Activated naive CD4-positive, alpha-beta T cell treated with anti-CD3 and anti-CD28 coated beads, Interleukin-2, amount 50 U/mL, for 72 hours (primary cell): Measurements from ENCODE around the gene FAM3A. TPM values are rescaled to one million over a fixed set of nuclear protein-coding genes. Genes with fewer than 3 reads are reported as not detected.
A peak's percentile ranks its signal among the peaks of the same experiment; 100 is the strongest.
"Not testable (repeated sequence)": the region's sequence is repeated elsewhere in the genome, so short reads cannot be mapped to it uniquely, and the experiment has no call there.

Experiments used
- ATAC-seq, 2 donors: fragments of 150-1000 bp; cut with Tn5 transposase; 2 replicates each; pipeline ENCODE4 v1.10.0; 2021; ENCODE audit warnings: mild to moderate bottlenecking in 2 of 2, moderate library complexity in 2 of 2
- DNase-seq, 2 donors: peaks; one replicate each; pipeline ENCODE4 v3.0.0; 2021 to 2022; ENCODE audit warnings: low spot score in 2 of 2
- H3K27ac Mint-ChIP-seq, 2 donors: one replicate each; pipeline ENCODE4 v1.8.0; 2022; ENCODE audit warnings: mild to moderate bottlenecking in 2 of 2, mixed read lengths in 2 of 2
- H3K36me3 Mint-ChIP-seq, 2 donors: one replicate each; pipeline ENCODE4 v1.8.0; 2022; ENCODE audit warnings: mixed read lengths in 2 of 2
- H3K9me3 Mint-ChIP-seq, 2 donors: one replicate each; pipeline ENCODE4 v1.8.0; 2022; ENCODE audit warnings: mixed read lengths in 2 of 2
- total RNA-seq, 2 donors: library from RNA; stranded (reverse); gene quantifications; one replicate each; pipeline ENCODE4 v1.2.3, GENCODE V29; 2022

The FAM3A gene
- total RNA-seq, 2 donors from 2014 or later = 27.7 to 32.7 TPM

DNA sequence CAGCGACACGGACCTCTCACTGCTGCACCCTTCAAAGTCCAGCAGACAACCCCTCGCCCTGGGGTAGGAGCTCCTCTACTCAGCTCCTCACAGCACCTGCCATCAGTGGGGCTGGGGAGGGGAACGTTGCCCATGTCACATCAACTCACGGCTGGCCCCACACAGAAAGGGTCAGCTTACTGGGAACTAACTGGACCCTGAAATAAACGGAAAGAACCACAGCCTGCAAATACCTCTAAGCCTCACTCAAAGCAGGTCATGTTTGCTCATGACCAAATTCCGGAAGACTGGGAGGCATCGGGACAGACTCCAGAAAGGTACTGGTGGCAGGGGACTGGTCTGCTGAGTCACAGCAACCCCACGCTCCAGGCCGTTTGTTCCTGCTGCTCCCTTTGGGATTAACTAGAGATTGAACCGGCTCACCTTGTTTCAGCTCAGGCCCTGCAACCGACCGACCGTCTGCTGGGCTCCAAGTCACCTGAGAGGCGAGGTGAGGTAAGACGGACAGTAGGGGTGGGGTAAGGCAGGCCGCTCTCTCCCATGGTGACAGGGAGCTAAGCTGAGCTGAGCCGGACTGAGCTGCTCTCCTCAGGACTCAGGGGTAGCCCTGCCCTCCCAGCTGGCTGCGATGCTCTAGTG, 25.0 kb upstream of the FAM3A start:
- DNase-seq (no peak), ATAC-seq (no peak)
- H3K9me3 Mint-ChIP-seq = no peaks in the 10 kb centered on the region
- H3K27ac Mint-ChIP-seq = peak overlapping the region in 1 of 2 donors; percentile 93
- H3K36me3 Mint-ChIP-seq = peaks cover 0 to 8% of the 10 kb centered on the region in 2 donors

DNA sequence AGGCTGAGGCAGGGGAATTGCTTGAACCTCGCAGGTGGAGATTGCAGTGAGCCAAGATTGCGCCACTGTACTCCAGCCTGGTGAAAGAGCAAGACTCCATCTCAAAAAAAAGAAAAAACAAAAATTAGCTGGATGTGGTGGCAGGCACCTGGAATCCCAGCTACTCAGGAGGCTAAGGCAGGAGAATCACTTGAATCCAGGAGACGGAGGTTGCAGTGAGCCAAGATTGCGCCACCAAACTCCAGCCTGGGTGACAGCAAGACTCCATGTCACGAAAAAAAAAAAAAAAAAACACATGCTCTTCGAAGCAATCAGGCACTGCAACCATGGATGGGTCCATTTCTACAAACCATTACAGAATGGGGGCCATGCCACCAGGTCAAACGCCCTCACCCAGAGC, 24.3 kb upstream of the FAM3A start:
- peak overlapping the region in 1 of 2 donors; percentile 93 for H3K27ac Mint-ChIP-seq
- H3K9me3 Mint-ChIP-seq, ATAC-seq, DNase-seq, H3K36me3 Mint-ChIP-seq: not testable (repeated sequence)

GRCh38 chrX:154539077-154539476, 23.0 kb upstream of the FAM3A start:
- peaks cover 0 to 6% of the 10 kb centered on the region in 2 donors for H3K36me3 Mint-ChIP-seq
- peak overlapping the region in 1 of 2 donors; percentile 50 for H3K27ac Mint-ChIP-seq
- H3K9me3 Mint-ChIP-seq = no peaks in the 10 kb centered on the region
- DNase-seq (no peak), ATAC-seq (no peak)

DNA sequence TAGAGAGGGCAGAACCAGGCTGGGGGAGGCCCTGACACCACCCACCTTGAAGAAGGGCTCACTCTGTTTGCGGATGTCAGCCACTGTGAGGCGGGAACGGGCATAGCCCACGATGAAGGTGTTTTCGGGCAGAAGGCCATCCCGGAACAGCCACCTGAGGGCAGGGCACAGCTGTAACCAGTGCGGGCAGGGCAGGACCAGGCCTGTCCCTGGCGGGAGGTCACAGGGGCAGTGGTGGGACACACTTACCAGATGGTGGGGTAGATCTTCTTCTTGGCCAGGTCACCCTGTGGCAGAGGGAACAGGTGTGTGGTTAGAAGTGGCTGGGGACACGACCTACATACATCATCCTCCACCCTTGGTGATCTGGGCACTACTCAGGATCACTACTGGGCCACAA, 19.9 kb upstream of the FAM3A start:
- Mint-ChIP-seq H3K27ac (no peak overlapping the region), H3K9me3 (no peaks in the 10 kb centered on the region), H3K36me3 (no peaks in the 10 kb centered on the region)
- no peak for ATAC-seq
- no peak for DNase-seq

- H3K27ac Mint-ChIP-seq = no peak overlapping the region
Measured at GRCh38 chrX:154534526-154535322, 18.7 kb upstream of the FAM3A start.

GRCh38 chrX:154532690-154533089, 16.7 kb upstream of the FAM3A start:
- ATAC-seq (no peak), DNase-seq (no peak)
- Mint-ChIP-seq H3K9me3 (no peaks in the 10 kb centered on the region), H3K27ac (peak overlapping the region in 1 of 2 donors; percentile 36), H3K36me3 (no peaks in the 10 kb centered on the region)

More at GRCh38 chrX:154534526-154535322, 18.7 kb upstream of the FAM3A start:
- DNase-seq (peak; percentile 83 to 84), ATAC-seq (peak; percentile 96 to 97)
- H3K9me3 Mint-ChIP-seq = no peaks in the 10 kb centered on the region
- H3K36me3 Mint-ChIP-seq = no peaks in the 10 kb centered on the region

DNA sequence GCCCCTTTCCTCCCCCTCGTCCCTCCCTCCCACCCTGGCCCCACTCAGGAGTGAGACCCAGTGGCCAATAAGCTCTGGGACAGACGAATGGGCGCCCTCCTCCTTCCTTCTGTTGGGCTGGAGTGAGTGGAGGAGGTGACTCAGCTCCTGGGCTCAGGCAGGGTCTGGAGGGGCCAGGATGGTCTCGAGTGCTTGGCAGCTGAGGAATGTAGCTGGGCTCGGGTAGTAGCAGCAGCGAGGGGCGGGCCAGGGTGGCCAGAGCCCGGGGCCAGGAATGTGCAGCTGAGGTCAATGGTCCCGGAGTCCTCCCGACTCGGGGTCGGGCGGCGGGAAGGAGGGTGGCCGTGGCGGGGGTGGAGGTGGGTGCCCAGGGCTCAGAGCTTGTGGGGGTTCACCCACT, 15.6 kb upstream of the FAM3A start:
- H3K27ac Mint-ChIP-seq = no peak overlapping the region
- H3K9me3 Mint-ChIP-seq = no peaks in the 10 kb centered on the region
- H3K36me3 Mint-ChIP-seq = no peaks in the 10 kb centered on the region
- ATAC-seq = no peak
- no peak for DNase-seq

- no peaks in the 10 kb centered on the region for H3K36me3 Mint-ChIP-seq
- no peak for DNase-seq
- H3K27ac Mint-ChIP-seq = peak overlapping the region in 1 of 2 donors; percentile 29
- H3K9me3 Mint-ChIP-seq = no peaks in the 10 kb centered on the region
- no peak for ATAC-seq
Measured at GRCh38 chrX:154530286-154530685, 14.3 kb upstream of the FAM3A start.

DNA sequence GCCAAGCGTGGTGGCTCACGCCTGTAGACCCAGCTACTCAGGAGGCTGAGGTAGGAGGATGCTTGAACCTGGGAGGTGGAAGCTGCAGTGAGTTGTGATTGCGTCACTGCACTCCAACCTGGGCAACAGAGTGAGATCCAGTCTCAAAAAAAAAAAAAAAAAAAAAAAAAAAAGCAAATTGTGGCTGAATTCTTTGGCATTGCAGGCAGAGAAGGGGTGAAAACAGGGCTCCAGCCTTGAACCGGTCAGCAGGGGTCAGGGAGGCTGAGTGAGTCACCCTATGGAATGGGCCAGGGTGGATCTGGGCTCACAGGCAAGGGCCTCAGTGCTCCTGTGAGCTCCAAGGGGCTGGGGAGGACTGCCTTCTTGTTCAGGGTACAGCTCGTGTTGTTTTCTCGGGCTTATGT, 13.2 kb upstream of the FAM3A start:
- no peaks in the 10 kb centered on the region for H3K9me3 Mint-ChIP-seq
- DNase-seq = no peak
- no peak for ATAC-seq
- H3K36me3 Mint-ChIP-seq = no peaks in the 10 kb centered on the region
- peak overlapping the region in 1 of 2 donors; percentile 14 for H3K27ac Mint-ChIP-seq

DNA sequence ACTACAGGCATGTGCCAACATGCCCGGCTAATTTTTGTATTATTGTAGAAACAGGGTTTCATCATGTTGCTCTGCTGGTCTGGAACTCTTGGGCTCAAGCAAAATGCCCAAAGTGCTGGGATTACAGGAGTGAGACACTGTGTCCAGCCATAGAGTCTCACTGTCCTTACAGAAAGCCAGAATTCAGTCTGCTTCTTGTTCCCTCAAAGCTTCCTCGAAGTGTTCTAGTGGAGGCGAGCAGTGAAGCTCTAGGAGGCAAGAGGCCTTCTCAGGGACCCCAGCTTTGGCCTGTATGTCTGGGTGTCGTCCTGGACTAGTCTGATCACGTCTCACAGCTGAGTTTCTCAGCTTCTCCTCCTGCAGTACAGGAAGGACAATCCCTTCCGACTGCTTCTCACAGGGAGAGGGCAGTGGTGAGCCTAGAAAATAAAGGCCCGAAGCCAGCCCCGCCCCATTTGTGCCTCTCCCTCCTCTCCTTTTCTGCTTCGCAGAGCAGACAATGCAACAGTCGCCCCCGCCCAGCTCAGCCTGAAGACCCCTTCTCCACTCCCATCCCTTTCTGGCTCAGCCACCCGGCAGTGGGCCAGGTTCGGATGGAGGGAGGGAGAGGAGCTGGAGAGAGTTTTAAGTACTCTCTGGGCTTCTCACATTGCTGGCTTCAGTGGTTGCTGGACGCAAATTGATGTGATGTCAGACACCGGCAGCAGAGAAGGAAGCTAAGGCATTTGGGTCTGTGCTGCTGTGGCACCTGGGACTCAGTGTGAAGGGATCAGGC, 11.1 kb upstream of the FAM3A start:
- no peaks in the 10 kb centered on the region for H3K9me3 Mint-ChIP-seq
- H3K36me3 Mint-ChIP-seq = no peaks in the 10 kb centered on the region
- peak; percentile 93 for ATAC-seq
- peak overlapping the region in 1 of 2 donors; percentile 75 for H3K27ac Mint-ChIP-seq
- peak in 1 of 2 donors; percentile 47 for DNase-seq

- DNase-seq (no peak), ATAC-seq (no peak)
- H3K36me3 Mint-ChIP-seq = no peaks in the 10 kb centered on the region
- no peaks in the 10 kb centered on the region for H3K9me3 Mint-ChIP-seq
- peak overlapping the region; percentile 55 to 75 for H3K27ac Mint-ChIP-seq
Measured at GRCh38 chrX:154525606-154526490, 9.8 kb upstream of the FAM3A start.

DNA sequence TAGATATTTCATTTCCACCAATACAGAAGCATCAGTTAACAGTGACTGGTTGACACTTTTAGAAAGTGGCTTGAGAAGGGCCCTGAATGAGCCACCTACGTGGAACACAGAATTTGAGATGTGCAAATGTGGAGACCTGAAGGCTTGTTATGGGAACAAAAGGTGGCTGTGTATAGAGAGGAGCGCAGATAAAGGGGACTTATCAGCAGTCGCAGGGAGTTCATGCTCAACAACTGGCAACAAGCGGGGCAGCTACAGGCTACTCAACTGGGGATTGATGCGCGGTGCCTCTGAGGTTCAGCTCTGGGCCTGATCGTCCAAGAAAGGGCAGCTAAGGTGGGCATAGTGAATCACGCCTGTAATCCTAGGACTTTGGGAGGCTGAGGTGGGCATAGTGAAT, 3.4 kb upstream of the FAM3A start:
- Mint-ChIP-seq H3K36me3 (peaks cover 6% of the 10 kb centered on the region in 2 donors), H3K27ac (no peak overlapping the region), H3K9me3 (no peaks in the 10 kb centered on the region)
- DNase-seq = no peak
- ATAC-seq = no peak

GRCh38 chrX:154517101-154517781, 1.2 kb upstream of the FAM3A start:
- Mint-ChIP-seq H3K27ac (no peak overlapping the region), H3K36me3 (peaks cover 6 to 14% of the 10 kb centered on the region in 2 donors), H3K9me3 (no peaks in the 10 kb centered on the region)
- no peak for DNase-seq
- no peak for ATAC-seq

GRCh38 chrX:154516656-154517100, 646 bp upstream of the FAM3A start:
- Mint-ChIP-seq H3K9me3 (no peaks in the 10 kb centered on the region), H3K36me3 (peaks cover 6 to 14% of the 10 kb centered on the region in 2 donors)
- no peak for ATAC-seq

GRCh38 chrX:154515090-154515965, 704 bp downstream of the FAM3A start:
- Mint-ChIP-seq H3K36me3 (peaks cover 6 to 14% of the 10 kb centered on the region in 2 donors), H3K9me3 (no peaks in the 10 kb centered on the region), H3K27ac (peak overlapping the region; percentile 68 to 88)
- DNase-seq (peak in 1 of 2 donors; percentile 22), ATAC-seq (peak in 1 of 2 donors; percentile 21)

More at GRCh38 chrX:154516656-154517100, 646 bp upstream of the FAM3A start:
- DNase-seq = no peak
- peak overlapping the region; percentile 88 to 92 for H3K27ac Mint-ChIP-seq
